Stimulated activated CD4-positive, alpha-beta T cell treated with anti-CD3 and anti-CD28 coated beads, TNF-alpha, amount 100 ng/mL, for 48 hours (primary cell): ENCODE measurements around the gene SMAD1.
"Not testable (repeated sequence)": the region's sequence is repeated elsewhere in the genome, so short reads cannot be mapped to it uniquely, and the experiment has no call there.

Source experiments
- DNase-seq, 3 donors: peaks; one replicate each; pipeline ENCODE4 v3.0.0-alpha.2; 2020; ENCODE audit warnings: low read depth in 3 of 3

Gene SMAD1

DNA sequence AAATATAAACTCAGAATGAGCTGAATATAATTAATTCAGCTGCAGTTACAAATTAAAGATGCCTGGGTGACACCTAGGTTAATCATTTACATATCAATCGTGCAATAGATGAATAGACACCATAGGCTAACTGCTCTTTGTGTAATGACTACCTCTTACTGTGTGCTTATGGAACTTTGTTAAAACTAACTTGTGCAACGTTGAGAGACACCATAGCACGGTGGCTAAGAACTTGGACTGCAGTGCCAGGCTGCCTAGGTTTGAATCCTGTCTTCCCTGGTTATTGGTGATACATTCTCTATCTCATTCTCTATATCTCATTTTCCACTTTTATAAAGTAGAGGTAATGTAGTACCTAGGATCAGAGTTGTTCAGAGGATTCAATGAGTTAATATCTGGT, 46.9 kb downstream of the SMAD1 start:
- no peak for DNase-seq

DNA sequence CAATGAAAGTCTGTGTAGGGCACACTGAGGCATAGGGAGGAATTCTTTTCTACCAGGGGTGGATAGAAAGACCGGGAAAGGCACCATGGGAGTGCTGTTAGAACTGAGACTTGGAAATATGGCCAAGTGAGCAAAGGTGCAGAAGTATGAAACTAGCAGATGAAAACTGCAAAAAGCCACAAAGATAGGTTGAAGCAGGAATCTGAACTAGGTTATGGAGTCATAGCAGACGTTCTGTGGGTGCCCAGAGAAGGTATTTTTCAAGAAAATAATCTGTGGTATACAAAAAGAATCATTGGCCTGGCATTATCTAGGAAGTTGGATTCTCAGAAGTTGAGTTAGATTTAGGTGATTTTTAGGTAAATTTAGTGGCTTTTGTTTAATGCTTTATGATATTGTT, 48.5 kb downstream of the SMAD1 start:
- no peak for DNase-seq

DNA sequence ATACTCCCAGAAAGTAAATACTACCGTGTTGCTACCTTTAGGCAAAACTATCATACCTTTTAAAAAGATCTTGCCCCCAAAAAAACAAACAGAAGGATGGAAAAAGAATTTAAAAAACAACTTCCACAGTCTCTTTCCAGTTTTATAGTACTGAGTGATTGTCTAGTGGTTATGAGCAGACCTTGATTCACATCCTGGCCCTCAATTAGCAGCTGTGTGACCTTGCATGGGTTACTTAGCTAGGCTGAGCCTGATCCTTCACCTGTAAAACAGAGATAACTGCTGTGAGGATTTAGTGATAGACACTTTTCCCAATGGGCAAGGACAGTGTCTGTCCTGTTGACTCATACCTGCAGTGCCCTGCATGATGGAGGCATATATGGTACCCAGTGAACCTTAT, 49.0 kb downstream of the SMAD1 start:
- no peak for DNase-seq

DNA sequence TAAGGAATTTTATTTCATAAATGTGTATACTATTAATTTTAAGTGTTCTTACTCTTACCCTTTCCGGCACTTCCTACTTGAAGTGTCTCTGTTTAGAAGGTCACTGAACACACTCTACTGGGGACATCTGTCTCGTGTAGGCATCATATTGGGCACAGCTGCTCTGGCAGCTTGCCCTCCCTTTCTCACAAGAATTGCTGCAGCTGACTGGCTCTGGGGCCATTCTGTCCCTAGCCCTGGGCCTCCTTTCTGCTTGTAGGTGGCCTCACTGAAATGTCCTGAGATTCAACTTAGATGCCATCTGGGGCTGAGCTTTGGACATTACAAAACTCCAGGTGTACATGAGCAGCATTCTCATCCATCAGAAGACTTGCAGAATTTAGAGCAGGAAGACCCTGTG, 49.6 kb downstream of the SMAD1 start:
- no peak for DNase-seq

DNA sequence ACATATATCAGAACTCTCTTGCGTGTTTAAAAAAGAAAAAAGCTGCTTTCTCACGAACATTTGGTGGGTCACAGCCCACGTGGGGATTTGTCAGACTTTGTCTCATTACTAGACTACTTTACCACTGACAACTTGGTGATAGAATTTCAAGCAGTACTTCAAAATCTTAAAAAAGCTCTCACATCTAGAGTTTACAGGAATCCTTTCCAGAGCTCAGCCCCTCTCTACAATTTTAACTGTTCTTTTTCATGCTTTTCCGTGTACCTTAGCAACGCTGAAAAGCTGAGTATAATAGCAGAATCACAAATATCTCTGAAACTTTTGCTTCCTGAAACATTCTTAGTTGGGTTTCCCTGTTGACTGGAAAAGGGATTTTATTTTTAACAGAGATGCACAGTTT, 50.2 kb downstream of the SMAD1 start:
- DNase-seq: no peak

DNA sequence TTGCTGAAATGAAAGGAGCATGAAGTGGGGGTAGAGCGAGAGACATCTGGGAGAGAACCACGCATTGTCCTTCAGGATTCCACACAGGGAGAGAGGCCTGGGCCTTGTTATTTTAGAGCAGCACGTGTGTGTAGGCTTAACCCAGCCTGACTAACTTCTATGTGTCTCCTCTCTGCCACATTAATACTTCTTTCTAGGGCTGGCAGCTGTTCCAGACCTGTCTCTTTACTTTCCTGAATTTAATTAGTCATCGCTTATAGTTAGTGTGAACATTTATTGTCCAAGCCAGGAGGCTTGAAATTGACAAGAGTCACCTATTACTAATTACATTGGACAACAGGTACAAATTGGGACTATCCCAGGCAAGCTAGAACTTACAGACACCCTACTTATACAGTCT, 51.3 kb downstream of the SMAD1 start:
- no peak for DNase-seq

DNA sequence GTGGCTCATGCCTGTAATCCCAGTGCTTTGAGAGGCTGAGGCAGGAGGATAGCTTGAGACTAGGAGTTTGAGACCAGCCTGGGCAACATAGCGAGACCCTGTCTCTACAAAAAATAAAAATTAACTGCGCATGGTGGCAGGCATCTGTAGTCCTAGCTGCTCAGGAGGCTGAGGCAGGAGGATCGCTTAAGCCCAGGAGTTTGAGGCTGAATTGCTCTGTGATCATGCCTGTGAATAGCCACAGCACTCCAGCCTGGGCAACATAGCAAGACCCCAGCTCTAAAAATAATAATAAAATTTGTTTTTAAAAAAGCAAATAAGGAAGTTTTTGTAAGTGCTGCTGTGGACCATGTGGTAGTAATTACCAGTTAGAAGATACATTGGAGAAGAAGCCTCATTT, 51.8 kb downstream of the SMAD1 start:
- not testable (repeated sequence) for DNase-seq

DNA sequence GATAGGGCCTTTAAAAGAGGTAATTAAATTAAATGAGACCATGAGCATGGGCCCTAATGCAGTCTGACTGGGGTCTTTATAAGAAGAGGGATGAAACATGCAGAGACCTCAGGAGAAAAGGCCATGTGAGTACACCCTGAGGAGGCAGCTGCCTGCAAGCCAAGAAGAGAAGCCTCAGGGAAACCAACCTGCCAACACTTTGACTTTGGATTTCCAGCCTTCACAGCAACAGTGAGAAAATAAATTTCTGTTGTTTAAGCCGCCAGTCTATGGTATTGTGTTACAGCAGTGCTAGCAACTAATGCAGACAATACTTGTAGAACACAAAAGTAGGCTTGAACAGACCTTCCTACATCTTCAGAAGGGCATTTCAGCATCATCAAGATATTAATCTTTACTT, 52.3 kb downstream of the SMAD1 start:
- no peak for DNase-seq

DNA sequence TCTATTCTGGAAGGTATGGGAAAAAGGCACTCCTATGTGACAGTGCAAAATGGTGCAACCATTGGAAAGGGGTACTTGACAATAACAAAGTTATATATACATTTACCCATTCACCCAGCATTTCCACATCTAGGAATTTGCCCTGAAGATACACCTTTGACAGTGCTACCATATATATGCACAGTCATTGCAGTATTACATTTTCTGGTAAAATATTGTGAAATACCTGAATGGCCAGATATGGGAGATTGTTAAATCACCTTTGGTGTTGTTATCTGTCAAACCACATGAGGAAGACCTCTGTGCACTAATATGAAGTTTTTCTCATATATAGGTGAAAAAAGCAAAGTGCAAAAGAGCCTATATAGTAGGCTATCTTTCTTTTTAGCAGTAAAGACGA, 53.5 kb downstream of the SMAD1 start:
- no peak for DNase-seq

DNA sequence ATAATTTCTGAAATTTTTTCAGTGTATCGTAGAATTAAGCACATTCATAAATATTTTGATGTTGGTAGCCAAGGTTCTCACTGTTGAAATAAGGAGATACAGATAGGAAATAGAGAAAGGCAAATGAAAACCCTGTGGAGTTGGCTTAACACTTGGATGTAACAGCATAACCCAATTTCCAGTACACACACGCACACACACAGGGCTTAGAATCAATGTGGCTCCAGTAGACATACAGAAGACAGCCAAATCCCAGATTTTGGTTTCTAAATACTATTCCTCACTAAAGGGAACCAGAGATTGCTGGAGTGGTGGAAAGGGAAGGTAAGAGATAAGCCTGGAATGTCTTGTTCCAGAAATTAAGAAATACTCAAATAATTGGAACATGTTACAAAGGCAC, 54.4 kb downstream of the SMAD1 start:
- no peak for DNase-seq

DNA sequence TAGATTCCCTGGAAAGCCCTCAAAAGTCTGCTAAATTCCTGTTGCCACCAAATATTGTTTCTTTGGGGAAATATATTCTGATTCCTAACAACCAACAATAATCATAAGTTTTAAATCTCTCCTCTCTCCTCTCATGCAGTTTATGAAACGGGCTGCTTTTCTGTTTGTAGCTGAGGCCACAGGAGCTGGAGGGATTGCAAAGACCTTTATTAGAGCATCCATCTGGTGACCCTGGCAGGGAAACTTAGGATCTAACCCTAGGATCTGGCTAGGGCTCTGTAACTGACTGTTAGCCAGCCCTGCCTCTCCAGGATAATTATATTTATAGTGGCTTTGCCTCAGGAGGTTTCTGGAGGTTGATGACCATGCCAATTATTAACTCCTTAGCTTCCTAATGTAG, 56.9 kb downstream of the SMAD1 start:
- no peak for DNase-seq

DNA sequence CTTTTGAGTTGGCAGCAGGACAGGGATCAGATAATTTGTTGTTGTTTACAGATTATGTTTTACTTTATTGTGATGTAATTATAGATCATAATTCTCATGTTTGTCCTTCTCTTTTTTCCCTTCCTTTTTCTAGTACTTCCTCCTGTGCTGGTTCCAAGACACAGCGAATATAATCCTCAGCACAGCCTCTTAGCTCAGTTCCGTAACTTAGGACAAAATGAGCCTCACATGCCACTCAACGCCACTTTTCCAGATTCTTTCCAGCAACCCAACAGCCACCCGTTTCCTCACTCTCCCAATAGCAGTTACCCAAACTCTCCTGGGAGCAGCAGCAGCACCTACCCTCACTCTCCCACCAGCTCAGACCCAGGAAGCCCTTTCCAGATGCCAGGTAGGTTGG, 58.0 kb downstream of the SMAD1 start:
- no peak for DNase-seq

DNA sequence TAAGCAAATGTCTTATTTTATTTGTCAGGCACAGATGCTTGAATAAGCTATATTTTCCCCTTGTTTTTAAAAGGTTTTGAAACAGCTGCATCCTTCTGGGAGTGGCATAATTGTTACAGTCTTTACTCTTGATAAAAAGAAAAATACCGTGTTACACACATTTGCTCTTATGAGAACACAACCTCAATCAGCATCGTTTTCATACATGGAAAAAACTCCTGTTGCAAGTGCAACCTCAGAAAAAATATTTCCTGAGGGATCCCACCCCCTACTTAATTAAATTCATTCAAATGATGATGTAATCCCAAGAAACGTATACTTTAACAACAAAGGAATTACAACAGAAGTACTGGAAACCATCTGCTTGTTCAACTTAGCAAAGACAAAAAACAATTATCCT, 58.6 kb downstream of the SMAD1 start:
- no peak for DNase-seq

DNA sequence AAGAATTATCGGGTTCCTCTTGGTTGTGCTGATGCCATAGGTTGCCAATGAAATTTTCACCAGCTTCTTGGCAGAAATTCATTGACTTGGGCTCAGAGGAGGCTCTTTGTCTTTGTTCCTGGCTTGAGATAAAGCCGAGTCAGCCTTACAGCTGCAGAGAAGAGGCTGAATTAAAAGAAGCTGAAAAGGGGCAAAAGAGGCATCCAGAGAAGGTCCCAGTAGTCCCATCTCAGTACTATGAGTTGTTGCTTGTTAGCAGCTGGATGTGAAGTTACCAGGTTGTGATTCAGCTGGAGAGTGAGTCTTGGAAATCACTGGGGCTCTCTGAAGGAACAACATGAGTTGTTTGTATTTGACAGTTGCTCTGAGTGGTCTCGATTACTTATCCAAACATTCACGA, 59.7 kb downstream of the SMAD1 start:
- no peak for DNase-seq

DNA sequence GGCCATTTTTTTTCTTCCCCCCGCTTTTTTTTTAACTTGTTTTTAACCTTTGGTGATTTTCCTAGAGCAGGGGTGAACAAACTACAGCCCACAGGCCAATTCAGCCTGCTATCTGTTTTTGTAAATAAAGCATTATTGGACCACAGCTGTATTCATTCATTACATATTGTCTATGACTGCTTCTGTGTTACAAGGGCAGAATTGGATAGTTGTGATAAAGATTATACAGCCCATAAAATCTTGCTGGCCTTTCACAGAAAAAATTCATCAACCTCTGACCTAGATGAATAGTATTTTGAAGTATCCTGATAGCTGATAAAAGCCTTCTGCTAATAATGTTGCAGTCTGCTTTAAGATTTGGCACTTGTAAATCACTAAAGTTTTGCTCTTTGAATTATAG, 63.4 kb downstream of the SMAD1 start:
- no peak for DNase-seq

DNA sequence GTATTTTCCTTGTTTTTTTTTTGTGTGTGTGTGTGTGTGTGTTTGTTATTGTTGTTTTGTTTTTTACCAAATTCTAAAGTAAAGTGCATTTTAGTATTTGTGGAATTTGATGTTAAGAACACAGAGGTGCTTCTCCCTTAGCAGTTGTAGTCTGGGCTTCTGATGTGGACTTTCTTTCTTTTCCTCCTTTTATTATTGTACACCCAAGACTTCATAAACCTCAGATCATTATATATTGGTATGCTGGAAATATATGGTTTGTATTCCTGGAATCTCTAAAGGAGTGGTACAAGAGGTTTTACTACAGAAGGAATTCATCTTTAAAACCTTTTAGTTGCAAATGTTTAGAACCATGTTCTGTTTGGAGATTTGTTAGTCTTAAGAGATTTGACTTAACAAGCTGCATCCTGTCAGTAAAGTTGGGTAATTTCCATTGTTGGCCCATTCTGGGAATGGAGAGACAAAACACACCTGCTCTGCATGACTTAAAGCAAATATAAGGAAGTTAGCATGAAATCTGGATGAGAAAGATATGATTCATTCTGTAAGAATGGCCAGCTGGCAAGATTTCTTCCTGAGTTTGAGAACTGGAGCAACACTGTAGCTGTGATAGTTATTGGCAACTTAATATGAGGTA, 64.0 kb downstream of the SMAD1 start:
- no peak for DNase-seq

DNA sequence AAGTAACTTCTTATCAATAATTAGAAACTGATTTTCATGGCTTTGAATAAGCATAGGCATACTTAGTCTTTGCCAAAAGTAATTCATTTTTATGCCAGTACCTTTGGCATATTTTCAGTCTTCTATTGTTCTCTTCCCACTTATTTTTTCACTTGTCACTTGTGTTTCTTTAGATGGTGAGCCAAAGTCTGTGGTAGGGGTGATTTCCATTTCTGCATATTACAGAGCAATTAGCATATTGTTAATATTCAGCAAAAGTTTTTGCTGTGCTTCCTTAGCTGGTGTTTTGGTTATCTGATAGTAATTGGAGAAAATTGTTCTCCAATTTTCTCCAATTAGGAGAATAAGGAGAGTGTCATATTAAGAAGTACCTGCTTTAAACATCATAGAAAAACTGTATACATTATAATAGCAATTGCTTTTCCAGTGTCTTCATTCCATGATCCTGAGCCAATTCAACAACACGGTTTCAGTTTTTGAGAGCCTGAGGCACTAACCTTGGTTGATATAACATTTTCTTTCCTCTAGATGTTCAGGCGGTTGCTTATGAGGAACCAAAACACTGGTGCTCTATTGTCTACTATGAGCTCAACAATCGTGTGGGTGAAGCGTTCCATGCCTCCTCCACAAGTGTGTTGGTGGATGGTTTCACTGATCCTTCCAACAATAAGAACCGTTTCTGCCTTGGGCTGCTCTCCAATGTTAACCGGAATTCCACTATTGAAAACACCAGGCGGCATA, 64.7 kb downstream of the SMAD1 start:
- DNase-seq: no peak

DNA sequence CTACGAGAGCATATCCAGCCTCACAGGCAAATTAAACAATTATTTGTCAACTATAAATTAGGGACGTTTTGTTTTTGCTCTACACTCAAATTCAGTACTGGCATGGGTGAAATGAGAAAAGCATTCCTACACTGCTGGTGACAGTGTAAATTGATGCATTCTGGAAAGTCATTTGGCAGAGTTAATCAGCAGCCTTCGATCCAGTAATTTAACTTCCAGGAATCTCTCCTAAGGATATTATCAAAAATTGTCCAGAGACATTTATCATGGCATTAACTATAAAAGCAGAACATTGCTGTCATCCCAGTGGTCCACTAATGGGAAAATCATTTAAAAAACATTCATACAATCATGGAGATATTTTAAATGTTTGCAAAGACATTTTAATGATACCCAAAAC, 70.0 kb downstream of the SMAD1 start:
- DNase-seq: no peak

DNA sequence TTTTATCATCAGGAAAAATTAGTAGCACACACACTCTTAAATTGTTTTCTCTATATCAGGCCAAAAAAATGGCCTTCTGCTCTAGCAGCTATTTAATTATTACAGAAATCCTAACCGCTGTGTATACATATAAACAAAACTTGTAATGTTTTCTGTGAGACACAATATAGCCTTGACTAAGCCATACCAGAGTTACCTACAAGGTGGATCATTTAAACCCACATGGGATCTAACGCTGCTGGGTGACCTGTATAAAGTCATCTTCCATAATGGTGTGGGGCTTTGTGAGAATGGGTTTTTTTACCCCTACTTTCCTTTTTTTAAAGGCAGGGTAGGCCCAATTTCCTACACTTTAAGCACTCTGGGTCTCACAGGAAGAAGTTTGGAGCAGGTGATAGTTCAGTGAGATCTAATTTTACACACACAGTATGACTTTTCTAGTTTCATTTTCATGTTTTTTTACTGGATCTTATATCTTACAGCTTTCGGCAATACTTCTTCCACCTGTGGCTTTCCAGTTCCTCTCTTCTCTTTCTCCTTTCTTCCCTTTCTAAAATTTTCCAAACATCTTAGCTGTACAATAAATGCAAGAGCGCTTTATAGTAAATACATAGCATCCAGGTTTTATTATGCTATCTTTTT, 70.6 kb downstream of the SMAD1 start:
- DNase-seq: no peak

DNA sequence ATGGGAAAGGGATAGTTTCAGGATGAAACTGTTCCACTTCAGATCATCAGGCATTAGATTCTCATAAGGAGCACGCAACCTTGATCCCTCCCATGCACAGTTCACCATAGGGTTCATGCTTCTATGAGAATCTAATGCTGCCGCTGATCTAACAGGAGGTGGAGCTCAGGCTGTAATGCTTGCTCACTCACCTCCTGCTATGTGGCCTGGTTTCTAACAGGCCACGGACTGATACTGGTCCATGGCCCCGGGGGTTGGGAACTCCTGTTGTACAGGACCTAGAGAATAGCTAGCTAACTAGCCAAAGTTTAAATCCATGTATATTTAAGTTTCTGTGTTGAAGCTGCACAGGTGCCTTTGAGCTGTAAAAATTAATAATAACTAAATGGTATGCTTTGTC, 71.7 kb downstream of the SMAD1 start:
- DNase-seq: no peak

DNA sequence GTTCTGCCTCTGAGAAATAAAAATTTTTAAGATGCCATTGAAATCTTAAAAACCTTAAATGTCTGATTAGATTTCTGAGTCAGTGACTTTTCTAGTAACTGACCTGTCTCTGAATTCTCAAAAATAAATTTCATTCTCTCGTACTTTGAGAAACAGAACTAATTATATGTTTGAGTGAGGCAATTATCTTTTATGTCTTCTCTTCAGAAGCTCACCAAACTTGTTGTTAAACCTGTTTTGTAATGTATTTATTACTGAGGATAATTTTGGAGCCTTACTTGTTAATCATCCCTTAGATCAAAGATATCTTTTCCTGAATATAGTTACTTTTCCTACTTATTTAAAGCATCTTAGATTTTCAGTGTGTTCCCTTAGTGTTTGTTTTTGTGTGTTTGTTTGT, 73.0 kb downstream of the SMAD1 start:
- DNase-seq: no peak

DNA sequence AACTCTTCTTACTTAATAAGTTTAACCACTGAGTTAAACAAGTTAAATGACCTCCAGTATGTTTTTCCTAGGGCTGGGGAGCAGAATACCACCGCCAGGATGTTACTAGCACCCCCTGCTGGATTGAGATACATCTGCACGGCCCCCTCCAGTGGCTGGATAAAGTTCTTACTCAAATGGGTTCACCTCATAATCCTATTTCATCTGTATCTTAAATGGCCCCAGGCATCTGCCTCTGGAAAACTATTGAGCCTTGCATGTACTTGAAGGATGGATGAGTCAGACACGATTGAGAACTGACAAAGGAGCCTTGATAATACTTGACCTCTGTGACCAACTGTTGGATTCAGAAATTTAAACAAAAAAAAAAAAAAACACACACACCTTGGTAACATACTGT, 76.1 kb downstream of the SMAD1 start:
- DNase-seq: peak; percentile 21 to 34 (median 28)

DNA sequence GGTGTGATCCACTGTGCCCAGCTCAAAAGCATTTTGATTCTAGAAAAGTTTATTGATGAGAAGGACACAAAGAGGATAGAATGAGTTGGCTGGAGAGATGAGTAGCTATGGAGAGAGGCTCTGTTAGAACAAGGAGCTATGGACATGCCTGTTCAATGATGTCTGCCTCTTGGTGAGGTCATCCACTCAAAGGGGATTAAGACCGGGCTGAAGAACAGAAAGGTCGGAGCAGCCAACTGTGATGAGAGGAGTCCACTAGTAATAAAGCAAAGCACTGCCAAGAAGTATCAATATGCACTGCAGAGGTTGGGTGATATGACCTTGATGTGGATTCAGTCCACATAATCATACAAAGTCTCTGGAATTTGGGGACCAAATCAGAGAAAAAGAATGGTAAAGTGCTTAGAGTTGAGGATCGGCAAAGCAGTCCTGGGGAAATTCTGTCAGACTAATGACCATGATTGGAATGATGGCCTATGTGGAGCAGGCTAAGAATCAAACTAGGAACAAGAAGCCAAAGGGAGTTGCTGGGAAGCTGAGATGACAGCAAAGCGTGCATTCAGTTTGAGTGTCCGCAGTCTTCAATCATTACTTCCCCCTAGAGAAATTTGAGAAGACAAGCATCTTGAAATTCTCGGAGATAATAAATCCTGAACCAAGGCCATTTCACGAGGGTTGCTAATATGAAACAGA, 81.8 kb downstream of the SMAD1 start:
- no peak for DNase-seq
